Heart left ventricle (tissue), 16 donors: ENCODE measurements around the gene MYBPHL. TPM values are rescaled to one million over a fixed set of nuclear protein-coding genes. Genes with fewer than 3 reads are reported as not detected.

Source experiments
- ATAC-seq, 4 donors: fragments of 200-7000 bp; cut with Tn5 transposase; one replicate each; pipeline ENCODE4 v1.9.1; 2020 to 2022; ENCODE audit warnings: moderate library complexity in 4 of 4, mild to moderate bottlenecking in 3 of 4, moderate number of reproducible peaks in 1 of 4
- DNase-seq, 5 donors: peaks; one replicate each; pipeline ENCODE4 v3.0.0-alpha.2; 2020
- H3K27ac ChIP-seq, 12 donors: fragments of 200-600 bp; sonication (generic) in 4 of 12; one replicate each; pipeline versions ENCODE4 v1.5.0 to v1.8.0; 2016 to 2022; ENCODE audit warnings: mild to moderate bottlenecking in 2 of 12
- H3K27me3 ChIP-seq, 9 donors: fragments of 200-600 bp; sonication (generic) in 2 of 9; one replicate each; pipeline versions ENCODE4 v1.5.1 to v1.8.0; 2016 to 2022; ENCODE audit warnings: mild to moderate bottlenecking in 3 of 9
- H3K36me3 ChIP-seq, 9 donors: fragments of 200-600 bp; sonication (generic) in 2 of 9; one replicate each; pipeline versions ENCODE4 v1.5.0 to v1.8.0; 2018 to 2022; ENCODE audit warnings: mild to moderate bottlenecking in 2 of 9
- H3K4me1 ChIP-seq, 12 donors: fragments of 200-600 bp; sonication (generic) in 4 of 12; one replicate each; pipeline versions ENCODE4 v1.5.0 to v1.8.0; 2016 to 2022; ENCODE audit warnings: mild to moderate bottlenecking in 3 of 12
- H3K4me3 ChIP-seq, 12 donors: fragments of 200-600 bp; sonication (generic) in 4 of 12; one replicate each; pipeline versions ENCODE4 v1.5.0 to v1.8.0; 2017 to 2022; ENCODE audit warnings: mild to moderate bottlenecking in 9 of 12, moderate library complexity in 4 of 12
- H3K9me3 ChIP-seq, 12 donors: fragments of 200-600 bp; sonication (generic) in 4 of 12; one replicate each; pipeline versions ENCODE4 v1.5.0 to v1.8.0; 2016 to 2022; ENCODE audit warnings: mild to moderate bottlenecking in 1 of 12
- CTCF ChIP-seq, 12 donors: fragments of 200-600 bp; sonication (generic) in 4 of 12; IDR thresholded peaks; one replicate each; pipeline versions ENCODE4 v1.5.0 to v1.8.0; 2018 to 2022; ENCODE audit warnings: antibody characterized with exemption in 12 of 12, mild to moderate bottlenecking in 5 of 12
- POLR2A ChIP-seq, 2 donors: fragments of 450-650 bp; IDR thresholded peaks; one replicate each; pipeline ENCODE4 v1.6.1; 2017; ENCODE audit warnings: antibody characterized with exemption in 2 of 2, mild to moderate bottlenecking in 2 of 2, moderate library complexity in 2 of 2
- WGBS, 4 donors: extraction: QIAGEN DNeasy Blood & Tissue Kit in 2 of 4; methylation state at CpG; one replicate each; pipeline versions ENCODE4 v1.1.5 to v1.1.7; 2013 to 2018; 5-methylcytosine and 5-hydroxymethylcytosine counted together
- intact Hi-C, 10 donors: fragments of 100-400 bp; cut with DNase I; formaldehyde crosslinking; loops; one replicate each; pipeline versions ENCODE4 v1.11.1 to v1.14.2; 2022
- polyA plus RNA-seq, 2 donors: library from polyadenylated mRNA; stranded (reverse); fragments of 200-250 nt; gene quantifications; one replicate each; pipeline ENCODE4 v1.2.3, GENCODE V29; 2013
- total RNA-seq, 9 donors: library from RNA; depleted of rRNA in 2 of 9; stranded (reverse); fragments of >200 nt in 2 of 9; fragmentation: NEBNext Ultra II Directional in 3 of 9; extraction: Animal tissue kit (Norgen Biotek cat#: 25700) in 3 of 9; gene quantifications; one replicate each; pipeline versions ENCODE4 v1.1.0 to v1.2.4, GENCODE V29; 2016 to 2023
- donor health status: ischemic (EF 13 %, LVEDD 7.1; RV severe dilation, severe dysfunction).
- donor health status: healthy with polysubstance abuse.
- donor health status: DM: no; HTN: yes; CAD: no.
- donor health status: DM: no; HTN: no; CAD: no.
- donor health status: ischemic (EF 25% LVEDD 6.9; RV normal size, moderate dysfunction).
- donor health status: ischemic (EF 25% LVEDD 5.7; RV mildly dilated, moderate dysfunction).
- donor health status: healthy.
- donor health status: DM: yes; HTN: yes; CAD: no.
- donor health status: ischemic (EF 35%, LVEDD 5.7; RV mildly dilated, moderate dysfunction).
- donor health status: nonischemic (EF 11% LVEDD 7.7; RV severe dilation, severe dysfunction).
- donor health status: DM: yes; HTN: yes; CAD: no.
- donor health status: PGD.
- donor health status: ischemic (EF 29% LVEDD 5.4; RV normal size, mild dysfunction).
- donor health status: nonischemic (EF 23%, LVEDD 6.1; RV moderate dilation, normal function).

Gene MYBPHL
- total and polyA plus RNA-seq, 11 donors = 0.24 to 2.5 (median 0.53) TPM; not detected in 3

GRCh38 chr1:109262231-109263055, 44.4 kb downstream of the MYBPHL start:
- intact Hi-C loops = loop anchor here (1.0 to 10.0 kb wide), 8 partner anchors 135 to 272 kb away; partner anchors contain the start of genes SORT1 (in 2 of the 10) and GPR61 (in 1 of the 10)
- Histone ChIP-seq H3K36me3 (no peaks in the 10 kb centered on the region), H3K27me3 (no peaks in the 10 kb centered on the region), H3K27ac (no peak overlapping the region), H3K4me1 (peaks cover 0 to 9% (median 0%) of the 10 kb centered on the region in 12 donors), H3K9me3 (no peaks in the 10 kb centered on the region), H3K4me3 (no peak overlapping the region)
- DNase-seq = peak in 1 of 5 donors; percentile 52
- TF ChIP-seq POLR2A (IDR thresholded peaks at IDR 0.05) = no peak
- no peak for TF ChIP-seq CTCF (IDR thresholded peaks at IDR 0.05)
- ATAC-seq = no peak
- 86 to 91% (median 88%) methylated on average over 17 to 22 of the region's 22 CpGs for WGBS, 4 donors

- intact Hi-C loops = loop anchor here in 7 of 10 donors (5.0 to 10.0 kb wide), 4 partner anchors 136 to 273 kb away; partner anchors contain the start of genes SORT1 (in 2 of the 7) and GPR61 (in 1 of the 7)
- no peaks in the 10 kb centered on the region for H3K9me3 ChIP-seq
- peaks cover 0 to 9% (median 0%) of the 10 kb centered on the region in 12 donors for H3K4me1 ChIP-seq
- no peak for DNase-seq
- ATAC-seq = no peak
- H3K36me3 ChIP-seq = no peaks in the 10 kb centered on the region
- H3K4me3 ChIP-seq = no peak overlapping the region
- H3K27me3 ChIP-seq = no peaks in the 10 kb centered on the region
- H3K27ac ChIP-seq = no peak overlapping the region
- TF ChIP-seq POLR2A (IDR thresholded peaks at IDR 0.05) (no peak), CTCF (IDR thresholded peaks at IDR 0.05) (no peak)
- WGBS, 4 donors = 87 to 93% (median 89%) methylated on average over 5 to 6 of the region's 6 CpGs
Measured at GRCh38 chr1:109261578-109261977, 45.2 kb downstream of the MYBPHL start.

- Histone ChIP-seq H3K4me3 (no peak overlapping the region), H3K27ac (no peak overlapping the region), H3K4me1 (peaks cover 0 to 9% (median 0%) of the 10 kb centered on the region in 12 donors), H3K36me3 (no peaks in the 10 kb centered on the region), H3K27me3 (no peaks in the 10 kb centered on the region), H3K9me3 (no peaks in the 10 kb centered on the region)
- intact Hi-C loops = loop anchor here in 7 of 10 donors (5.0 to 10.0 kb wide), 4 partner anchors 136 to 274 kb away; partner anchors contain the start of genes SORT1 (in 2 of the 7) and GPR61 (in 1 of the 7)
- TF ChIP-seq CTCF (IDR thresholded peaks at IDR 0.05) (no peak), POLR2A (IDR thresholded peaks at IDR 0.05) (no peak)
- ATAC-seq (no peak), DNase-seq (peak in 1 of 5 donors; percentile 50)
- WGBS, 4 donors = 94 to 98% (median 95%) methylated on average over 9 to 16 of the region's 16 CpGs
Measured at GRCh38 chr1:109261006-109261405, 45.8 kb downstream of the MYBPHL start.
